ENCODE results near the gene ZC3H12A.
"Not testable (repeated sequence)": the region's sequence is repeated elsewhere in the genome, so short reads cannot be mapped to it uniquely, and the experiment has no call there.

ZC3H12A gene

DNA sequence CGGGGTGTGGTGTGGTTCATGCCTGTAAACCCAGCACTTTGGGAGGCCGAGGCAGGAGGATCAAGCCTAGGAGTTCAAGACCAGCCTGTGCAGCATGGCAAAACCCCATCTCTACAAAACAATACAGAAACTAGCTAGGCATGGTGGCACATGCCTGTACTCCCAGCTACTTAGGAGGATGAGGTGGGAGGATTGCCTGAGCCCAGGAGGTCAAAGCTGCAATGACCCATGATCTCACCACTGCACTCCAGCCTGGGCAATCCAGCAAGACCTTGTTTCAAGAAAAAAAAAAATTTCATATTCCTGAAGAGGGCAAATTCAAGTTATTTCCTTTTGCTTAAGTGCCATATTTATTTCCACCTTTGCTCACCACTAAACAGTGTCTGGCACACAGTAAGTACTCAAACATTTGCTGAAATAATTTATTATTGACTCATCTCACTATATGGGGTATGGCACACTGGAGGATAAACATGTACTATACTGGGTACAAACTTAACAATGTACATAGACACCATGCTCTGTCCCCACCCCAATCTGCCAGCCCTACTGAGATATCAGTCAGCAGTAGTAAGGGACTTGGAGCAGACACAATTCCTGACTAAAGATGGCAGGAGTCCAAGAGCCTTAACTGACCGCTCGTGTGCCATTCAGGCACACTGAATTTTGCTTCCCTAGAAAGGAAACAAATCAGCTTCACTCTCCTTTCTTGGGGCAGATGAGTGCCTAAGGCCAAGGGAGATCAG is 24.7 kb downstream of the ZC3H12A start:
- in situ Hi-C loops (cut with MboI; ENCODE audit: low sequenced_read_pairs) = no loop called here

DNA sequence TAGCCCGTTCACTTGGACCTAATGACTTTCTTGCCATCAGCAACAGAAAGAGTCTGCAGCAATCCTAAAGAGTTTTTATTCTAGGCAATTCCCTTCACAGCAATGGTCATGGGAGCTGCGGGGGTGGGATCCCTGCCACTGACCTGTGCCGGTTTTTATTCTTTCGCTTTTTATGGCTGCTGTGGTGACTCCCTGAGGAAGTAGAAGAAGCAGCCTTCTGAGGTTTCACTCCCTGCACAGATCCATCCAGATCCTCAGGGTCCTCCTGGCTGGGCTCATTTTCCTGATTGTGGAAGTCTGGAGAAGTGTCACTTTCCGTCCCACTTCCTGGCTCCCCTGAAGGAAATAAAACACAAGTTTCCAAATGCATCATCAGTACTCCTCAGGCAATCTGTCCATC is 27.3 kb downstream of the ZC3H12A start:
- in situ Hi-C loops (cut with MboI; ENCODE audit: low sequenced_read_pairs) = no loop called here

DNA sequence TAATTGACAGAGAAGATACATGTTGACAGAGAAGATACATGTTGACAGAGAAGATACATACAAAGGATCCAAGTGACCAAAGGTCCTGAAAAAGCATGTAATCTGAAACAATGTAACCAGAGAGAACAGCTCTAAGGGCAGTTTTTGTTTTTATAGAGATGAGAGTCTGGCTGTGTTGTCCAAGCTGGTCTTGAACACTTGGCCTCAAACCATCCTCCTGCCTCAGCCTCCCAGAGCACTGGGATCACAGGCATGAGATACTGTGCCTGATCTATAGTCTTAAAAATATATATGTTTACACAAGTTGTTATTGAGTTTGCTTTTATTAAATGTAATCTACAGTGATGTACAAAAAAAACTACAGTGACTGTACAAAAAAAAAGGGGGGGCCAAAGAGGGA is 27.7 kb downstream of the ZC3H12A start:
- in situ Hi-C loops (cut with MboI; ENCODE audit: low sequenced_read_pairs) = no loop called here

DNA sequence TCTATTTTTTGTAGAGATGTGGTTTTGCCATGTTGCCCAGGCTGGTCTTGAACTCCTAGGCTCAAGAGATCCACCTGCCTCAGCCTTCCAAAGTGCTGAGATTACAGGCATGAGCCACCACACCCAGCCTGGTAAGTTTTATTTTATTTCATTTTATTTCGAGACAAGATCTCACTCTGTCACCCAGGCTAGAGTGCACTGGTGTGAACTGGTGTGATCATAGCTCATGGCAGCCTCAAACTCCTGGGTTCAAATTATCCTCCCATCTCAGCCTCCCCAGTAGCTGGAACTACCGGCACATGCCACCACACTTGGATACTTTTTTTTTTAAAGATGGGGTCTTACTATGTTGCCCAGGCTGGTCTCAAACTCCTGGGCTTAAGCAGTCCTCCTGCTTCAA is 28.4 kb downstream of the ZC3H12A start:
- in situ Hi-C loops (cut with MboI; ENCODE audit: low sequenced_read_pairs) = not testable (repeated sequence)

DNA sequence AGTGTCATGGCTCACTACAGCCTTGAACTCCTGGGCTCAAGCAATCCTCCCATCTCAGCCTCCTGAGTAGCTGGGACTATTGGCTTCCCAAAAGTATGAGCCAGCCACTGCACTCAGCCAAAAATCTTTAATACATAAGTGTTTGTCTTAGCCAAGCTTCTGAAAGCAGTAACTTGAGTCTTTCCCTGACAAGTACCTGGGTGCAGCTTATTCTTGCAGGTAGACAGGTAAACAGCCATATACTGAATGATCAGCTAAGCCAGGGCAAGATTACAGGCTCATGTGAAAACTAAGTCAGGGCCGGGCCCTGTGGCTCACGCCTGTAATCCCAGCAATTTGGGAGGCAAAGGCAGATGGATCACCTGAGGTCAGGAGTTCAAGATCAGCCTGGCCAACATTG is 32.4 kb downstream of the ZC3H12A start:
- in situ Hi-C loops (cut with MboI; ENCODE audit: low sequenced_read_pairs) = no loop called here

DNA sequence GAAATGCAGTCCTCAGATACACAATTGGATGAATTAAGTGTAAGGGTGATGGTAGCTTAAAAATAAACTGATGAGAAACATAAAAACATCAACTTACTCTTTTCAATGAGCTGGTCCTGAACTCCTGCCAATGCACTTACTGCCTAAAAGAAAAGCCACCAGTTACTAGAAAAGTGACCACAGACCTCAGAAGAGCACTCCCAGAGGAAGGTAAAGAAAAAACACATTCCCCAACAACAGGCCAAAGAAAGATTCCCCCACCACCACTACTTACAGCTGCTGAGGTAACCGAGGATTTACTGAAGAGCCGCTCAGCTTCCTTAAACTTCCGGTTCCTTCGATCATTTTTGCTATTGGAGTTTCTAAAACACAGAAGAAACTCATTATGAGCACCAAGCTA is 34.8 kb downstream of the ZC3H12A start:
- in situ Hi-C loops (cut with MboI; ENCODE audit: low sequenced_read_pairs) = no loop called here

DNA sequence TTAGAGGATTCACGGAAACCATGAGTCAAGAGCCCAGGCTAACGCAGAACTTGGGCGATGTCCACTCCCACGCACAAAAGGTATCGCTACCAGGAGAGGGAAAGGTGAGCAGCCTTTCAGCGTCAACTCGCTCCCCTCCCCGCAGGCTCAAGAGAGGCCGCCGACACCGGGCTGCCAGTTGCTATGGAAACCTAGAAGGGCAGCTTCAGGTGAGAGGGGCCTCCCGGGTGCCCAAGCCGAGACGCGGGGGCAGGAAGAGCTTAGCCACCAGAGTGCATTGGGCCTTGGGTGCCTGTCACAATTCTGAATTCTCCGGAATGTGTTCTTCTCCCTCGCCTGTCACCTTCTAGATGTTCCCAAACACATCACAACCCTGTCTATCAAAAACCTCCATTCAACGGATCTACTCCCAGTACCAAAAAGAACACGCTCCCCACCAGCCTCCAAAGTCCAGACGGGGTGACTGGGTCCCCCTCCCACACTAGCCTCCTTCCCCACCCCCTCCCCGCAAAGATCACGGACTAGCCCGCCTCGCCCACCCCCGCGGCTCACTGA is 39.5 kb downstream of the ZC3H12A start:
- in situ Hi-C loops (cut with MboI; ENCODE audit: low sequenced_read_pairs) = no loop called here

DNA sequence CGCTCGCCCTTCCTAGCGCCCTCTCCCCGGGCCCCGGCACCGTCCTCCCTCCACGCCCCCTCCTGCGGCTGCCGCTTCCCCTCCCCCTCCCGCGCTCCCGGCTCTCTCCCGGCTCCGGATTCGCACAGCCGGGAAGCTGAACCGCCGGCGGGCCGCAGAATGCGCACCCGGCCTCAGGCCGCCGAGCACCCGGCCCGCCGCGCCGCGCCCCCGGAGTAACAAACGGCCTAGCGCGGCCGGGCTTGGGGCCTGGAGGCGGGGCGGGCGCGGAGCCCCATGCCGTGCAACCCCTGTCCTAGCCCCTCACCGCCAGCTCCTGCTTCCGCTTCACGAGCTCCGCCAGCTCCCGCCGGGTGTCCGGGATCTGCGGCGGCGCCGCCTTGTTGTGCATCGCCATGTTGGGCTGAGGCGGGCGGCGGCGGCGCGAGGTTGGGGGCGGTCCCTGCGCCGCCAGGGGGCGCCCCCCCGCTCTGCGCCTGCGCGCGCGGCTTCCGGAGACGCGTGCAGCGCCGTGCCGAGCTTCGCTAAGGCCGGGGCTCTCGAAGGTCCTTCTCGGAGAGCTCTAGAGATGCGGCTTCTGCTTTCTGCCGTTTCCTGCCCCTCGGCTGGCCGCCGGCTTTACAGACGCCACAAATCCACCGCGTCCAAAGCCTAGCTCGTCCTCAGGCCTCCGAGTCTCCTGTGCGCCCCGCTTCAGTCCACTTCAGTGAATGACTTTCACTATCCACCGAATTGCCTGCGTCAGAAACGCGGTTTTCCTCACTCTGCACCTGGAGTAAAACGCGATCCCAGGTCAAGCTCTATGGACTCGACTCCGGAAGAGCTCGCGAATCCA is 40.2 kb downstream of the ZC3H12A start, which contains the start of gene MEAF6:
TSS of gene MEAF6 (minus strand) at position 417 of the 835 bp plus-strand sequence. CDS start at position 397, 20 bp downstream.
- in situ Hi-C loops (cut with MboI; ENCODE audit: low sequenced_read_pairs) = no loop called here

DNA sequence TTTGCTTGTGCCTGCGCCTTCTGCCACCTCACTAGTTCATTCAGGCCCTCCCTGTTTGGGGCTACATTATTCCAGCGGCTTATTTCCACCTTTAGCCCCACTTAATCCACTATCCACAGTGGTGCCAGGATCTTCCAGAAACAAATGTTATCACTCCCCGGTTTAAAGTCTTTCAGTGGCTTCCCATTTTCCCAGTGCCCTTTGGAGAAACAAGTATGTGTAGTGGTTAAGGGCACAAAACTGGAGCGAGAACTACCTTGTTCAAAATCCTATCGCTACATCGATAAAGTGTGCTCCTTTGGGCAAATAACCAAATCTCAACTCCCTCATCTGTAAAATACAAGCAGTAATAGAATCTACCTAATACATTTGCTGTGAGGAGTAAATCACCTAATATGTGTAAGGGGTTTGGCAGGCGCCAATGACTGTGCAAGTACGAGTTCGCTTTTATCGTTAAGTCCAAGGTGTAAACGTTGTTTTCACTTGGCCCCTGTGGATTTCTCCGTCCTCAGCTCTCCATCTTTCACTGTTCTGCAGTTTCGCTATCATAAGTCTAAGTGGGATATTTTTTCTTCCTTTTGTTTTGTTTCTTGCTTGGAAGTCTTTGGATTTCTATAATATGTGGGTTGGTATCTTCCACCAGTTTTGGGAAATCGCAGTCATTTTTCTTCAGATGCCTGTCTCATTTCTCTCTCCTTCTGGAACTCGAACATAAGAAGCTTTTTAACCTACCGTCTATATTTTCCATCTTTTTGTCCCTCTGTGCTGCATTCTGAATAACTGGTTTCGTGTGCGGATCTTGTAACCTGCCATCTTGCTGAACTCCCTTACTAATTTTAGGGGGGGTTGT is 41.0 kb downstream of the ZC3H12A start:
- in situ Hi-C loops (cut with MboI; ENCODE audit: low sequenced_read_pairs) = no loop called here

DNA sequence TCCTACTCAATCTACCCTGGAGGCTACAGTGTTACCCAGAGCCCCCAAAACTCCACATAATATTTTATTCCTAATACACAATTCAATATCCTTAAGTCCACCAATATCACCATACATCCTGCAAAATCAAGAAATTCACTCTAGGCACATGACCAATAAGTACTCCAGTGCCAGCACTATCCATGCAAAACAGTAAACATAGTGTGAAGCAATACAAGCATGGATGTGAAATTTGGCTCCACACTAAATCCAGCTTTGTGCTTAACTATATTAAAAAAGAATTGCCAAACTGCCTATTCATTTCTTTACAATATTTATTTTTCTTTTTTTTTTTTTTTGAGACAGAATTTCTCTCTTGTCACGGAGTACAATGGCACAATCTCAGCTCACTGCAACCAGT is 43.2 kb downstream of the ZC3H12A start:
- in situ Hi-C loops (cut with MboI; ENCODE audit: low sequenced_read_pairs) = no loop called here

DNA sequence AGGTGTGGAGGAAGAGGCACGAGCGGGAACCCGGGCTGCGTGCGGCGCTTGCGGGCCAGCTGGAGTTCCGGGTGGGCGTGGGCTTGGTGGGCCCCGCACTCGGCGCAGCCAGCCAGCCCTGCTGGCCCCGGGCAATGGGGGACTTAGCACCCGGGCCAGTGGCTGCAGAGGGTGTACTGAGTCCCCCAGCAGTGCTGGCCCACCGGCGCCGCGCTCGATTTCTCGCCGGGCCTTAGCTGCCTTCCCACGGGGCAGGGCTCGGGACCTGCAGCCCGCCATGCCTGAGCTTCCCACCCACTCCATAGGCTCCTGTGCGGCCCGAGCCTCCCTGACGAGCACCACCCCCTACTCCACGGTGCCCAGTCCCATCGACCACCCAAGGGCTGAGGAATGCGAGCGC is 43.9 kb downstream of the ZC3H12A start:
- in situ Hi-C loops (cut with MboI; ENCODE audit: low sequenced_read_pairs) = not testable (repeated sequence)

DNA sequence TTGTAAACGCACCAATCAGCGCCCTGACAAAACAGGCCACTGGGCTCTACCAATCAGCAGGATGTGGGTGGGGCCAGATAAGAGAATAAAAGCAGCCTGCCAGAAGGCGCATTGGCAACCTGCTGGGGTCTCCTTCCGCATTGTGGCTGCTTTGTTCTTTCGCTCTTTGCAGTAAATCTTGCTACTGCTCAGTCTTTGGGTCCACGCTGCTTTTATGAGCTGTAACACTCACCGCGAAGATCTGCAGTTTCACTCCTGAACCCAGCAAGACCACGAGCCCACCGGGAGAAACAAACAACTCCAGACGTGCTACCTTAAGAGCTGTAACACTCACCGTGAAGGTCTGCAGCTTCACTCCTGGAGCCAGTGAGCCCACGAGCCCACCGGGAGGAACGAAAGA is 44.5 kb downstream of the ZC3H12A start:
- in situ Hi-C loops (cut with MboI; ENCODE audit: low sequenced_read_pairs) = not testable (repeated sequence)

DNA sequence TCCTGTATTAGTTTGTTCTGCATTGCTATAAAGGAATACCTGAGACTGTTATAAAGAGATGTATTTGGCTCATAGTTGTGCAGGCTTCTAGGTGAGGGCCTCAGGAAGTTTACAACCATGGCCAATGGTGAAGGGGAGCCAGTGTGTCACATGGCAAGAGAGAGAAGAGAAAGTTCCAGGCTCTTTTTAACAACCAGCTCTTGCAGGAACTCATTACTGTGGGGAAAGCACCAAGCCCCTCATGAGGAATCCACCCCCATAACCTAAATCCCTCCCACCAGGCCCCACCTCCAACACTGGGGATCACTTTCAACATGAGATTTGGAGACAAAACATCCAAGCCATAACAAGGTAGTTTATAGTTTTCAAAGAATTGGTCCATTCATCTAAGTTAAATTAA is 45.2 kb downstream of the ZC3H12A start:
- in situ Hi-C loops (cut with MboI; ENCODE audit: low sequenced_read_pairs) = no loop called here

DNA sequence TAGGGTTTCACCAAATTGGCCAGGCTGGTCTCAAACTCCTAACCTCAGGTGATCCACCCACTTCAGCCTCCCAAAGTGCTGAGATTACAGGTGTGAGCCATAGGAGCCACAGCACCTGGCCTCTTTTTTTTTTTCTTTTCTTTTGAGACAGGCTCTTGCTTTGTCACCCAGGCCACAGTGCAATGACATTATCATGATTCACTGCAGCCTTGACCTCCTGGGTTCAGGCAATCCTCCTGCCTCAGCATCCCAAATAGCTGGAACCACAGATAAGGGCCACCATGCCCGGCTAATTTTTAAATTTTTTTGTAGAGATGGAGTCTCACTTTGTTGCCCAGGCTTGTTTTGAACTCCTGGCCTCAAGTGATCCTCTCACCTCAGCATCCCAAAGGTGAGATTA is 55.5 kb downstream of the ZC3H12A start:
- in situ Hi-C loops (cut with MboI; ENCODE audit: low sequenced_read_pairs) = not testable (repeated sequence)

DNA sequence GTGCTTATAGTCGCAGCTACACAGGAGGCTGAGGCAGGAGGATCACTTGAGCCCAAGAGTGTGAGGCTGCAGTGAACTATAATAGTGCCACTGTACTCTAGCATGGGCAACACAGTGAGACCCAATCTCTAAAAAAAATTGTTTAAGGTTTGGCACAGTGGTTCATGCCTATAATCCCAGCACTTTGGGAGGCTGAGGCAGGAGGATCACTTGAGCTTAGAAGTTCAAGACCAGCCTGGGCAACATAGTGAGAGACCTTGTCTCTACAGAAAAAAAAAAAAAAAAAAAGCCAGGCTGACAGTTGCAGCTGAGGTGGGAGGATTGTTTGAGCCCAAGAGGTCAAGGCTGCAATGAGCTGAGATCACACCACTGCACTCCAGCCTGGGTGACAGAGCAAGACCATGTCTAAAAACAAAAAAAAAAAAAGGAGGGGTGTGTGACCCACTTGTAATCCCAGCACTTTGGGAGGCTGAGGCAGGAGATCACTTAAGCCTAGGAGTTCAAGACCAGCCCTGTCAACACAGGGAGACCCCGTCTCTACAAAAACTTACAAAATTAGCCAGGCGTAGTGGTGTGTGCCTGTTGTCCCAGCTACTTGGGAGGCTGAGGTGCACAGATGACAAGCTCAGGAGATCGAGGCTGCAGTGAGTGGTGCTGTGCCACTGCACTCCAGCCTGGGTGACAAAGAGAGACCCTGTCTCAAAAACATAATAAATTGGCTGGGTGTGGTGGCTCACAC is 58.2 kb downstream of the ZC3H12A start:
- in situ Hi-C loops (cut with MboI; ENCODE audit: low sequenced_read_pairs) = not testable (repeated sequence)

DNA sequence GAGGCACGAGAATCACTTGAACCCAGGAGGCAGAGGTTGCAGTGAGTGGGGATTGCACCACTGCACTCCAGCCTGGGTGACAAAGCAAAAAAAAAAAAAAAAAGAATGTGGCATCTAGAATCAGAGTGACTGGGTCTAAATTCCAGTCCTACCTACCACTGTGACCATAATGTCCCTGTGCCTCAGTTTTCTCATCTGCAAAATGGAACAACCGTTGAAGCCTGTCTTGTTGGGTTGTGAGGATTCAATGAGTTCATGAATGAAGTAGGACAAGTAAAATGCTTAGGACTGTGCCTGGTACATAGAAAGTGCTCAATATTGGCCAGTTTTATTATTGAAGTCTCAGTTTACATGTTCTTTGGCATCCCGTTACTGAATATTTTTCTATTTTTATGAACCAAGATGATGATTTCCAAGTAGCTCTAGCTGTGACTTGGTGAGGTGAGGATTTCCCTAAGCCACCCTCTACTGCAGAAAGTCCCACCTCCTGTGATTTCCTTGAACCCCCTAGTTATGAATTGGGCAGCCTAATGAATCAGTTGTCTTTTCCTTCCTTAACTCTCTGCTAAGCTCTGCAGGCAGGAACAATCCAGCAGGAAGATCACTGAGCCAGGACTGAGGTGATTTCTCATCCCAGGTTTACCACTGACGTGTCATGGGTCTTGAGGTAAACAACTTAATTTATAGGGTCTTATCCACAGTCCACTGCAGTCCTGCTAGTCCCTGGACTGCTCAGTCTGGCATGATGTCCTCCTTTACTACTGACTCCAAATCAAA is 59.1 kb downstream of the ZC3H12A start:
- in situ Hi-C loops (cut with MboI; ENCODE audit: low sequenced_read_pairs) = no loop called here

All from hTERT RPE-1 (cell line).